Measurements from ENCODE around the gene STMP1.

The STMP1 gene

DNA sequence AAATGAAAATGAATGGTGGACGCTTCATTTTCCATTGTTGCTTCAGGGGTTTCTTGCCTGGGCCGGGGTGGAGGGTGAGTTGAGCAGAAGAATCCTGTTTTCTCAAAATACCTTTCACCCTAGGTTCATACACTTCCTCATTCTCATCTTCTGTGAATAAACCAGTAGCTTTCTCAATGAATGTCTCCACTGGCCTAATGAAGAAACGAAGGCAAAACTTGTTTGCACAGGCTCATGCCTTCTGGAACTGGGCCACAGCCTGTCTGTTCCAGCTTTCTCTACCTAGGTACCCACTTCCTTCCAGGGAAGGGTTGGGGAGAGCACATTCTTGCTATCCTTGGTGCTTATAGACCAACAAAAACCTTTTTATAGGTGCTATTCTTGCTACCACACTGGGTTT lies 21.3 kb downstream of the STMP1 start:
- no peak for DNase-seq (ENCODE audit: low spot score)
- in situ Hi-C loops (cut with MboI; ENCODE audit: low pct_unique_long_range_greater_than_20kb, low sequenced_read_pairs, unreplicated experiment) = no loop called here
- TF ChIP-seq, protein P1, sequence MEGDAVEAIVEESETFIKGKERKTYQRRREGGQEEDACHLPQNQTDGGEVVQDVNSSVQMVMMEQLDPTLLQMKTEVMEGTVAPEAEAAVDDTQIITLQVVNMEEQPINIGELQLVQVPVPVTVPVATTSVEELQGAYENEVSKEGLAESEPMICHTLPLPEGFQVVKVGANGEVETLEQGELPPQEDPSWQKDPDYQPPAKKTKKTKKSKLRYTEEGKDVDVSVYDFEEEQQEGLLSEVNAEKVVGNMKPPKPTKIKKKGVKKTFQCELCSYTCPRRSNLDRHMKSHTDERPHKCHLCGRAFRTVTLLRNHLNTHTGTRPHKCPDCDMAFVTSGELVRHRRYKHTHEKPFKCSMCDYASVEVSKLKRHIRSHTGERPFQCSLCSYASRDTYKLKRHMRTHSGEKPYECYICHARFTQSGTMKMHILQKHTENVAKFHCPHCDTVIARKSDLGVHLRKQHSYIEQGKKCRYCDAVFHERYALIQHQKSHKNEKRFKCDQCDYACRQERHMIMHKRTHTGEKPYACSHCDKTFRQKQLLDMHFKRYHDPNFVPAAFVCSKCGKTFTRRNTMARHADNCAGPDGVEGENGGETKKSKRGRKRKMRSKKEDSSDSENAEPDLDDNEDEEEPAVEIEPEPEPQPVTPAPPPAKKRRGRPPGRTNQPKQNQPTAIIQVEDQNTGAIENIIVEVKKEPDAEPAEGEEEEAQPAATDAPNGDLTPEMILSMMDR (IDR thresholded peaks at IDR 0.05; ENCODE audit: extremely low read depth, insufficient read depth, missing control alignments) = no peak

DNA sequence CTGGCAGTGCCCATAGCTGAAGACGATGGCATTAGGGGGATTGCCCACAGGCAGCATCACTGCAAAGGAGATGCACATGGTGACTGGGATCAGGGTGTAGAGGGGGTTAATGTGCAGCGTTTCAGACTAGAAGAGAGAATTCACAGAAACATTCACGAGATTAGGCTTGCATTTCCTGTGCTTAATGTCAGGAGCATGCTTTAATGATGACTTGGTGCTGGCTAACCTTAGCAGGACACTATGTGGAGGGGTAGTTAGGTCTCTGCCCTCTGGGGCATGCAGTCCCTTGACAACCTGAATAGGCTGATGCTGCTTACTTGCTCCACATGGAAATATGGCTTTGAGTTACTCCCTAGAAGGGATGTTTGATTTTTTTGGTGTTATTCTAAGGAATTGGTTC lies 21.8 kb downstream of the STMP1 start:
- in situ Hi-C loops (cut with MboI; ENCODE audit: low pct_unique_long_range_greater_than_20kb, low sequenced_read_pairs, unreplicated experiment) = no loop called here
- TF ChIP-seq, protein P1 (IDR thresholded peaks at IDR 0.05; ENCODE audit: extremely low read depth, insufficient read depth, missing control alignments) = no peak
- no peak for DNase-seq (ENCODE audit: low spot score)

DNA sequence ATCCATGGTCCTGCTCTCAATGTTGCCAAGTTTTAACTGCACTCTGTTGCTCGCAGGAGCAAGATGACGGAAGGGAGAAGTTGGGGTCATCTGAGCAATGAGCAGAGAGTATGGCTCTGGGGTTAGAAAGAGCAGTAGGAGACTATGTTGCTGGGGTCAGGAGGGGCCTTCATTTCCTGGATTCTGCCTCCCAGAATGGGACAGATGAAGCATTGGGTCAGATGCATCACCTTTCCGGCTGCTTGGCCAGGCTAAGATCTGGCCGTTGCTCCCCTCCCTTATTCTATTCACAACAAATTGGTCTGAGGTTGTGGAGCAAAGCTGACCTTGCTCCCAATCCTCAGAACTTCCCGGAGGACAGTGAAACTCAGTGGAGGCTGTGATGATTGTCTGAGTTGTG lies 22.4 kb downstream of the STMP1 start:
- TF ChIP-seq, protein P1 (IDR thresholded peaks at IDR 0.05; ENCODE audit: extremely low read depth, insufficient read depth, missing control alignments) = no peak
- no peak for DNase-seq (ENCODE audit: low spot score)
- in situ Hi-C loops (cut with MboI; ENCODE audit: low pct_unique_long_range_greater_than_20kb, low sequenced_read_pairs, unreplicated experiment) = no loop called here

DNA sequence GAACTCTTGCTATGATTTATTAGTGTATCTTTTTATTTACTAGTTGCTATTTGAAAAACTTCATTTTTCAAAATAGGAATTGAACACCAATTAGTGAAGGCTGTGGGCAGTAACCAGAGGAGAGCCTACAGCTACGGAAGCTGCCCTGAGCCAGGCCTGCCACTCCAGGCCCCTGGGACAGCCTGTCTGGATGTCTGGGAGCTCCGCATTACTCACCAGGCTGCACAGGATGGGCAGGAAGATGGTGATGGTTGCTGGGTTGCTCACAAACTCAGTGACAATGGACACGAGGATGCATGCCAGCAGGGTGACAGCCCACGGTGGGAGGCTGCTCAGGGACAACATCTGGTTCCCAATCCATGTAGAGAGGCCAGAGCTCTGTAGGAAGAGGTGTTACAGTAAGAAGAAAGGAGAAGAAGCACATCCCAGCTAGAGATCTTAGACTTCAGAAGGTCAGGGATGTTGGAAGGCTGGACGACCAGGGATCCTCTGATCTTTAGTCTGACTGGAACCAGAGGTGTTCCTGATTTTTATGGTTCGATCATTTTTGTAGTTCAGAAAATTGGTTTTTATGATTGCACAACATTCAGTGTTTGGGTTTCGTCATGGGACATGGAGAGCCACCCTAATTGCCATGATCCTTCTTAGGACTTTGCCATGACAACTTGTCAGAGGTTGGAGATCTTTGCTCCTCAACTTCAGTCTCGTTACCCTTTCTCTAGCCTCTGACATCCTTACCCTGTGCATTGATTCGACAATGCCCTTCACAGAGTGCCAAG lies 23.2 kb downstream of the STMP1 start:
- DNase-seq (ENCODE audit: low spot score) = no peak
- in situ Hi-C loops (cut with MboI; ENCODE audit: low pct_unique_long_range_greater_than_20kb, low sequenced_read_pairs, unreplicated experiment) = no loop called here
- TF ChIP-seq, protein P1 (IDR thresholded peaks at IDR 0.05; ENCODE audit: extremely low read depth, insufficient read depth, missing control alignments) = no peak

DNA sequence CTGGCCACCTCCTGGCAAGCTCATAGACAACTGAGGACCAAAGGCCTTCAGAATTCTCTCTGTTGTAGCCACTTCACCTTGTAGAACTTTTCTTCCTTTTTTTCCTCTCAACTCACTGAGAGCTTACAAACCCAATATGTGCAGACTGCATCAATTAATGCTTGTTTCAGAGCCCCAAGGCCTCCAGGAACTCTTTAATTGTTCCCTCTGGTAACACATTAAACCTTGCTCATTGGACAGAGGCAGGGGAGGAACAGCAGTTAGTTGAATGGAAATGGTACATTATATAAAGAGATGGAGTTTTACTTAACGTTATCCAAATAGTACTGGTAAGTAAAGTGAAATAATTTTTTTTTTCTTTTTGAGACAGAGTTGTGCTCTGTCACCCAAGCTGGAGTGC lies 25.2 kb downstream of the STMP1 start:
- in situ Hi-C loops (cut with MboI; ENCODE audit: low pct_unique_long_range_greater_than_20kb, low sequenced_read_pairs, unreplicated experiment) = no loop called here
- TF ChIP-seq, protein P1 (IDR thresholded peaks at IDR 0.05; ENCODE audit: extremely low read depth, insufficient read depth, missing control alignments) = no peak
- no peak for DNase-seq (ENCODE audit: low spot score)

DNA sequence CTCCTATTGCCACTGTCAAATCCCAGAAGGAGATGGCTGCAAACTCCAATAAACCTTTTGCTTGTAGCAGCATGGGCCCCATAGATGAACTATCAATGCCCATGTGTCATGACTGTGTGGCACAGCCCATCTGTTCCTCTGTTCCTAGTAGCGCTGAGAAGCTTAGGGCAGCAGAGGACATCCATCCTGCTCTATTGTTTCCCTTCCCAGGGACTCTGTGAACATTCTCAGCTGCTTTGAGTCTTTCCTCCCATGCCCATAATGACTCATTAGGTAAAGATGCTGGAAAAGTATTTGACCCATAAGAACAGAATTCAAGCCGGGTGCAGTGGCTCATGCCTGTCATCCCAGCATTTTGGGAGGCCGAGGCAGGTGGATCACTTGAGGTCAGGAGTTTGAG lies 28.3 kb downstream of the STMP1 start:
- no peak for DNase-seq (ENCODE audit: low spot score)
- TF ChIP-seq, protein P1 (IDR thresholded peaks at IDR 0.05; ENCODE audit: extremely low read depth, insufficient read depth, missing control alignments) = no peak
- in situ Hi-C loops (cut with MboI; ENCODE audit: low pct_unique_long_range_greater_than_20kb, low sequenced_read_pairs, unreplicated experiment) = no loop called here
